NCI-H748 treated with DMSO at 0.1 percent for 48 hours (cell line): ENCODE data around the gene RAB3GAP1.
"Not testable (repeated sequence)": the region's sequence is repeated elsewhere in the genome, so short reads cannot be mapped to it uniquely, and the experiment has no call there.

Source experiments
- DNase-seq: peaks from one replicate; lab custom pipeline; 2025; lab: John Stamatoyannopoulos, UW

Gene RAB3GAP1

DNA sequence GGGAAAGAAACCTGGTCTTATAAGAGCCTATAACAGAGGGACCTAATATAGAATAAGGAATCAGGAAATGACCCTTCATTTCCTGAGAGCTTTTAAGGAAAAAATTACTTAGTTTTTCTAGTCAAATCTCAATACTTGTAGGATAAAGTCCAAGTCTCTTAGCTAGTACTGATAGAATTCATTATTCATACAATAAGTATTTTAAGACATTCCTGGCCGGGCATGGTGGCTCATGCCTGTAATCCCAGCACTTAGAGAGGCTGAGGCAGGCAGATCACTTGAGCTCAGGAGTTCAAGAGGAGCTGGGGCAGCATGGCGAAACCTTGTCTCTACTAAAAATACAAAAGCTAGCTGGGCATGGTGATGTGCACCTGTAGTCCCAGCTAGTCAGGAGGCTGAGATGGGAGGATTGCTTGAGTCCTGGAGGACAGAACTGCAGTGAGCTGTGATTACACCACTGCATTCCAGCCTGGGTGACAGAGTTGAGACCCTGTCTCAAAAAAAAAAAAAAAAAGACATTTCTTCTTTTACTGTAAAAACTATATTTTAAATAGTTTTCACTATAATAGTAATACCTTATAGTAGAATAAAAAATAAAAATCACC lies 3.2 kb downstream of the RAB3GAP1 start:
- DNase-seq, result no peak

DNA sequence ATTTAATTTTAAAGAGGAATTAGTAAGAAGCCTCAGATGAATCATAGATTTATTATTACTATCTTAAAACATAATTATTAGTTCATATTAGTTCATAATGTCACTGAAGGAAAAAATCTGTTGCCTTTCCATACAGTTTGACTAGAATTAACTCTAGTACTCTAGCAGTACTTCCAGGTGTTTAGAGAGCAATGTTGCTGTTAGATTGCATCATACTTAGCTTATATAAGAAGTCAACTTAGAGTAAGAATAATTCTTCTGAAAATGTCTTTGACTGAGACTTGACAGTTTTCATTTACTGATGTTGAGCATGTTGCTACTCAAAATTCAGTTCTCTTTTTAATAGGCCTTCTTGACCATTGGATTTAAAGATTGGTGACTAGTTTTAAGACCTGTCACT lies 4.7 kb downstream of the RAB3GAP1 start:
- no peak for DNase-seq

DNA sequence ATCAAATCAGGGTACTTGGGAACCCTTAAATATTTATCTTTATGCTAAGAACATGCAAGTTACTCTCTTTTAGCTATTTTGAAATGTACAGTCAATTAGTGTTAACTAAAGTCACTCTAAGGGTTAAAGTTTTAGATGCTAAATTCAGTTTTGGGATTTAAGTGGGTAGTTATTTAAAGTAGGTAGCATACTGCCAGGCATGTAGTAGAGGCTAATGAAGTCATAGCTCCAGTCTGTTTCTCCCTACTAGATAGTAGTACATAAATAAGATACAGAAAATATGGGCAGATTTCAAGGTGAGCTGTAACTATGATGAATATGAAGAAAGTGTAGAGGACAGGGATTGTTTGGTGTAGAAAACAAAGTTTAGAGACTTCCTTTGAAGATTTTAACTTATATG lies 7.5 kb downstream of the RAB3GAP1 start:
- DNase-seq, result no peak

DNA sequence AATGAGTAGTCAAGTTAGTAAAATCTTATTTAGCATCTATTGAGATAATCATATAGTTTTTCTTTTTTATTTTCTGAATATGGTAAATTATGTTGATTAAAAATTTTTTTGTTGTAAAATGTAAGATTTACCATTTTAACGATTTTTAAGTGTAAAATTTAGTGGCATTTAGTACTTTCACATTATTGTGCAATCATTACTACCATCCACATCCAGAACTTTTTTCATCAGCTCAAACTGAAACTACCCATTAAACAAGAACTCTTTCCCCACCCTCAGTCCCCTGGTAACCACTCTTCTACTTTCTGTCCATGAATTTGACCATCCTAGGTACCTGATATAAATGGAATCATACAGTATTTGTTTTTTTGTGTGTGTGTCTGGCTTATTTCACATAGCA lies 11.1 kb downstream of the RAB3GAP1 start:
- no peak for DNase-seq

DNA sequence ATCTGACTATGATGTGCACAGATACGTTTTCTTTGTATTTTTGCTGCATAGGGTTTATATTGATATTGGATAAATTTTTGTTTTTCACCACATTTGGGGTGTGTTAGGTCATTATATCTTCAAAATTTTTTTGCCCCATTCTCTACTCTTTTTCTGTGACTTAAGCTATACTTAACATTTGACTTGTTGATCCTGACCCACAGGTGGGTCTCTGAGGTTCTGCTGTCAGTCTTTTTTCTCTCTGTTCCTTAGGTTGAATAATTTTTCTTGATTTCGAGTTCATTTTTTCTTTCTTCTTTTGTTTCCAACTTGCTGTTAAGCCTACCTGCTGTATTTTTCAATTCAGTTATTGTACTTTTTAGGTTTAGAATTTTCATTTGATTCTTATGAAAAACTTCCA lies 12.1 kb downstream of the RAB3GAP1 start:
- no peak for DNase-seq

DNA sequence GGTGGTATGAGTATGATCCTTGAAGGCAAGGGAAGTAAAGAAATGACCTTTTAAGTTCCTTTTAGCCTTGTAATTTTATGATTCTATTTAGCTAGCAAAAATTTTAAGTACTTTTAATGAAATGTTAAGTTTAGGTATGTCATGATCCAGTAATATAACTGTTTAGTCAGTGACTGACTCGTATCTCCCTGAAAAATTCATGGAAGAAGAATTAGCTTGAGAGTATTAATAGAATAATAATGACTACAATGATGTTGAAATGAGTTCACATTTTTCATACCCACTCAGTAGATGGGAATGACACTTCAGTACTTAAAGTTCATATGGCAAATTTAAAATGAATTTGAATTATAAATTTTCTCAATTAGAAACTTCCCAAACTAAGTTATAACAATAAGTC lies 14.6 kb downstream of the RAB3GAP1 start:
- DNase-seq, result no peak

DNA sequence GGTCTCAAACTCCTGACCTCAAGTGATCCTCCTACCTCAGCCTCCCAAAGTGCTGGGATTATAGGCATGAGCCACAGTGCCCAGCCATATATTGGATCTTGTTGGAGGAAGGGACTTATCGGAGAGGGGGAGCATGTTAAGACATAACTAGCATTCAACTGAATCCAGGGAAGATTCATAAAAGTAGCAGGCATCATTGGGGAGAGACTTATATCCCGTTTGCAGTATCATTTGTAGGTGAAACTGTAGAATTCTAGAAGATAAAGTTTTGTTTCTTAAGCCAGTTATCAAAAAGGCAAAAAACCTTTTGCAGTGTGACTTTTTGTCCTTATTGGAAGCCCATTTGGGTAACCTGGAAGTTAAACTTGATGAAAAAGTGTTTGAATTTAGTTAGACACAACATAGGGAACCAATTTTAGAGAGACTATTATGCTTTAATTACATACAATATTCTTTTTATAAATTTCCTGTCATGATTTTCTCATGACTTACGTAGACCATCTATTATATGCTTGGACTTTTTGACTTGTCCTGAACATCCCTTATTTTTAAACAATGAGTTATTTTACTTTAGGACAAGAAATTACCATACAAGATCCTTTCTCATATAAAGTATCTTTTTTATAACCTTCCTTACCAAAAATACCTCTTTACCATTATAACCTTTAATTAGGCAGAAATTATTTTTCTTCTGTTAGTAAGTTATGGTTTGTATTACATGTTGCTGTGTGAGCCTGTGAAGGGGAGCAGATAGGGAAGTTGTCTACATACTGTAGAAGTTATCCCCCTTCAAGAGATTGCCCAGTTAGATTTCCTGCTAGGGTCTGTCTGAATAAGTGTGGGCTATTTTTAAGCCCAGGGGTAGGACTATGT lies 20.3 kb downstream of the RAB3GAP1 start:
- no peak for DNase-seq

DNA sequence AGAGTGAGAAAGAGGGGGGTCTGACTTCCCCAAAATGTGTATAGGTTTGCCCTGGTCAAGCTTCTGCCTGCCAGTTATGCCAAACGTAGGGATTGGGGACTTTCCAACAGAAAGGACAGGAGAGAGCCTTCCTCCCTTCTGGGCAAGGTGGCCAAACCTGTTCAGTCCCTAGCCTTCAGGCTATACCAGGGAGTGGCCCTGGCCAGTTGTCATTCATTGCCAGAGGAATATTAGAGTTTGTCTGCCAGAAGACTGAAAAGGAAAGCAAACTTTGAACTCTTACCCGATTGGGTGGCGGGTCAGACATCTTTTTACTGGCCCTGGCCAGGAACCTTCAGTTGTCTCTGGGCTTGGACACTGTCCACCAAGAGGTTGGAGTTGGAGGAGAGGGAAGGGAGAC lies 22.1 kb downstream of the RAB3GAP1 start:
- no peak for DNase-seq

DNA sequence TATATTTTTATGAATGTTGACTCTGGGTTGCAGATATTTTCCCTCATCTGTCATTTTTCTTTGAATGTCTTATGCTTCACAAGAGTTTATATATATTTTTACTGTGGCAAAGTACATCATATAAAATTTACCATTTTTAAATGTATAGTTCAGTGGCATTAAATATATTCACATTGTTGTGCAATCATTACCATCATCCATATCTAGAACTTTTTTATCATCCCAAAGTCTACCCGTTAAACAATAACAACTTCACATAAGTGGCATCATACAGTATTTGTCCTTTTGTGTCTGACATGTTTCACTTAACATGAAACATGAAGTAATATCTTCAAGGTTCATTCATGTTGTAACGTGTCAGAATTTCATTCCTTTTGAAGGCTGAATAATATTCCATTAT lies 24.5 kb downstream of the RAB3GAP1 start:
- DNase-seq, result no peak

DNA sequence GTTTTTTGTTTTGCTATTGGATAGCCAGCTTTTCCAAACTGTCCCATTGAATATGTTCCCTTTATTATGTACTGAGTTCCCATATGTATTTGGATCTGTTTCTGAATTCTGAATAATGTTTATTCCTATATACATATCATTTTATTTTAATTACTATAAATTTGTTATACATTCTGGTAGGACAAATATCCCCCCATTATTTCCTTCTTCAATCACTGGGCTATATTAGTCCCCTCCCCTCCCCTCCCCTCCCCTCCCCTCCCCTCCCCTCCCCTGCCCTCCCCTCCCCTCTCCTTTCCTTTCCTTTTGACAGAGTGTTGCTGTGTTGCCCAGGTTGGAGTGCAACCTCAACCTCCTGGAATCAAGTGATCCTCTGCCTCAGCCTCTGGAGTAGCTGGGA lies 26.3 kb downstream of the RAB3GAP1 start:
- no peak for DNase-seq

DNA sequence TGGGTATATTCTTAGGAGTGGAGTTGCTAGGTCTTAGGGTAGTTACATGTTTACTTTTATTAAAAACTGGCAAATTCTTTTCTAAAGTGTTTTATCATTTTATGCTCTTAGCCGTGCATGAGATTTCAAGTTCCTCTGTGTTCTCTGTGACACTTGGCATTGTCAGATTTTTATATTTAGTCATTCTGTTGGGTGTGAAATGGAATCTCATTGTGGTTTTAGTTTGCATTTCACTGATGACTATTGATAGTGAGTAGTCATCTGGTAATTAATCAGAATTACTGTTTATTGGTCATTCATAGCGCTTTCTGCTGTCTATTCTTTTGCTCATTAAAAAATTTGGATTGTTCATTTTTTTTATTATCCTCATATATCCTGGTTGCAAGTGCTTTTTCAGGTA lies 34.1 kb downstream of the RAB3GAP1 start:
- no peak for DNase-seq

DNA sequence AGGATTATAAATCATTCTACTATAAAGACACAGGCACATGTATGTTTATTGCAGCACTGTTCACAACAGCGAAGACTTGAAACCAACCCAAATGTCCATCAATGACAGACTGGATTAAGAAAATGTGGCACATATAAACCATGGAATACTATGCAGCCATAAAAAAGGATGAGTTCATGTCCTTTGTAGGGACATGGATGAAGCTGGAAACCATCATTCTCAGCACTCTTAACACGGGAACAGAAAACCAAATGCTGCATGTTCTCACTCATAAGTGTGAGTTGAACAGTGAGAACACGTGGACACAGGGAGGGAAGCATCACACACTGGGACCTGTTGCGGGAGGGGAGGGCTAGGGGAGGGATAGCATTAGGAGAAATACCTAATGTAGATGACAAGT lies 37.5 kb downstream of the RAB3GAP1 start:
- DNase-seq, result not testable (repeated sequence)

DNA sequence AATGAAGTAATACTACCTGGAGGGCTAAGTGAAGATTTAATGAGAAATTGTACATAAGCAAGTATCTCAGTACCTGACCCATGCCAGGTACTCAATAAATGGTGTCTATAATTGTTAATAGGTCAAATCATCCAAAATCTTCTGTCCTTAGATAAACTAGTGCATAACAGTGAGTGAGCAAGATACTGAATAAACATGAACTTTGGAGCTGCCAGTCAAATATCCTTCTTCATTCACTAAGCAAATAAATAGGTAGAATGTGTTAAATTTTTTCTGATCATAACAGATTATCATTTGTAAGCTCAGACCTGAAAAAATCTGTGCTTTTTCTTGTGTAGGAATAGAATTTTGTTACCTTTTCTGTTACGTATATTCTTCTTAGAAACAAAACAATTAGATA lies 39.6 kb downstream of the RAB3GAP1 start:
- no peak for DNase-seq

DNA sequence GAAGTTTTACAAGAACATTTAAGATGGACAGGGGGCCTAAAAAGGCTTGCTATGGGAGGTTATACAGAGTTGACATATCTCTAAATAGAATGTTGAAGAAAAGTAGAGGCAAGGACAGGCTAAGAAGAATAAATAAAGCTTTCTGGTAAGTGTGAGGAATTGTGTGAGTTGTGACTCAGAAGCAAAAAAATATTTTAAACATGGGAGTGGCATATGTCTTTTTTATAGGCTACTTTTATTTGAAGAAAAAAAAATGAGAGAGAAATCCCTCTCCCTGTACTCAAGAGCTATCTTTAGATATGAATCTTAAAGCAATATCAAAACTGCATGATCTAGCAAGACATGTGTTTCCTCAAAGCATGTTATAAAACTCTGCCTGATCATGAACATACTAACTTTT lies 41.1 kb downstream of the RAB3GAP1 start:
- no peak for DNase-seq

DNA sequence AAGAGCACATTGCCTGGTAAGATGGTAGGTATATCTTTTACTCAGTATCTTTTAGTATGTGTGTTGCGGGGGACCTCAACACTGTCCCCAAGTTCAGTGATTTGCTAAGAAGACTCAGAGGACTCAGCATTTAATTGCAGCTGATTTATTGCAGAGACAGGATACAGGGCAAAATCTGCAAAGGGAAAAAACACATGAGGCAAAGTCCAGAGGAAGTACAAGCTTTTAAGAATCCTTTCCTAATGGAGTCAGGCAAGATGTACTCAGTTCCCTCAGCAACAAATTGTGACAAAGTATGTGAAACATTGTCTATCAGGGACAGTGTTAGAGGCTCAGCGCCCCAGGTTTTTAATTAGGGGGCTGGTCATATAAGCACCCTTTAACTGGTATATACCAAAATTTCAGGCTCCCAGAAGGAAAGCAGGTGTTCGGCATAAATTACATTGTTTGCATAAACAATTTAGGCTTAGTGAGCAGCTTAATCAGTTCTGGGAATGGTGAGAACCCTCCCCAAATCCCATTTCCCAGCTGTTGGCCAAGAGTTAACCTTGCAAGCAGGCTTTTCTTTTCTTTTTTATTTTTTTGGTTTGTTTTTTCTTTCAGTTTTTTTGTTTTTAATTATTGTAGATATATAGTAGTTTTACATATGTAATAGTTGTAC lies 41.7 kb downstream of the RAB3GAP1 start:
- no peak for DNase-seq

DNA sequence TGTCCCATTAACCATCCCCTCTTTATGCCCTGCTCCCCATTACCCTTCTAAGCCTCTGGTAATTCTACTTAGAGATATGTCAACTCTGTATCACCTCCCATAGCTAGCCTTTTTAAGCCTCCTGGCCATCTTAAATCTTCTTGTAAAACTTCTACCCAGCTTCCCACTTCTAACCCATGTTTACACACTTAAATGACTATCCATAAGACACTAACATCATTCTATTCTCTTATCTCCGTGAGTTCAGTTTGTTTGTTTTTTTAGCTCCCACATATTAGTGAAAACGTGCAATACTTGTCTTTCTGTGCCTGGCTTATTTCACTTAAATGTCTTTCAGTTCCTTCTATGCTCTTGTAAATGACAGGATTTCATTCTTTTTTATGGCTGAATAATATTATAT lies 42.4 kb downstream of the RAB3GAP1 start:
- no peak for DNase-seq

DNA sequence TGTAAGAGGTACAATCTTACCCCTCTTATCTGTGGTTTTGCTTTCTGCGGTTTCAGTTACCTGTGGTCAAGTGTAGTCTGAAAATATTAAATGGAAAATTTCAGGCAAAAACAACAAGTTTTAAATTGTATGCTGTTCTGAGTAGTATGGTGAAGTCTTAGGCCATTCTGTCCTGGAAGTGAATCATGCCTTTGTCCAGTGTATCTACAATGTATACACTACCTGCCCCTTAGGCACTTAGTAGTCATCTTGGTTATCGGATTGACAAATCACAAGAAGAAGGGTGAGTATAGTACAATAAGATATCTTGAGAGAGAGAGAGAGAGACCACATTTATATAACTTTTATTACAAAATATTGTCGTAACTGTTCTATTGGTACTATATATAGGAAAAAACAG lies 43.5 kb downstream of the RAB3GAP1 start:
- DNase-seq, result no peak

DNA sequence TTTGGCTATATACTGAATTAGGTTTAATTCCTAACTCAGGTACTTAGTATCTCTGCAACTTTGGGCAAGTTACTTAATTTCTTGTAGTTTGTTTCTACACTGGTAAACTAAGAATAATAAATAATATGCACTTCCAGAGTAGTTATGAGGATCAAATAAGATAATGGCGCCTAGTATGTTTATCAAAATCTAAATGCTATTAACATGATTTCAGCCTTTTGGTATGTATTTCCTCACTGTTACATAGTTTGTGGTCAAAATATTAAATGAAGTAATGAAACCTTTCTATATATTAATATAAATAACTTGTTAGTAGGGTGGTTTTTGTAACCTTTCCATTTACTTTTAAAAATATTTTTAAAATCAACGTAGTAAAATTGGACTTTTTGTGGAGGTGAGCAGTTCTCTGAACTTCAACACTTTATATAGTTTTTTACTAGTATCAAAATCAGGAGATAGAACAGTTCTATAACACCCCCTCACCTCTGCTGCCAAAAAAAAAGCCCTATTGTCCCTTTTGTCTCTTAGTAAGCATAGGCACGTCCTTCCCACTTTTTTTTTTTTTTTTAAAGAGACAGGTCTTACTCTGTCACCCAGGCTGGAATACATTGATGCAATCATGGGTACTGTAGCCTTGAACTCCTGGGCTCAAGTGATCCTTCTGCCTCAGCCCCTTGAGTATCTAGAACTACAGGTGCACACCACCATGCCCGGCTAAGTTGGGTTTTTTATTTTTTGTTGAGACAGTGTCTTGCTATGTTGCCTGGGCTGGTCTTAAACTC lies 44.8 kb downstream of the RAB3GAP1 start:
- DNase-seq, result no peak

DNA sequence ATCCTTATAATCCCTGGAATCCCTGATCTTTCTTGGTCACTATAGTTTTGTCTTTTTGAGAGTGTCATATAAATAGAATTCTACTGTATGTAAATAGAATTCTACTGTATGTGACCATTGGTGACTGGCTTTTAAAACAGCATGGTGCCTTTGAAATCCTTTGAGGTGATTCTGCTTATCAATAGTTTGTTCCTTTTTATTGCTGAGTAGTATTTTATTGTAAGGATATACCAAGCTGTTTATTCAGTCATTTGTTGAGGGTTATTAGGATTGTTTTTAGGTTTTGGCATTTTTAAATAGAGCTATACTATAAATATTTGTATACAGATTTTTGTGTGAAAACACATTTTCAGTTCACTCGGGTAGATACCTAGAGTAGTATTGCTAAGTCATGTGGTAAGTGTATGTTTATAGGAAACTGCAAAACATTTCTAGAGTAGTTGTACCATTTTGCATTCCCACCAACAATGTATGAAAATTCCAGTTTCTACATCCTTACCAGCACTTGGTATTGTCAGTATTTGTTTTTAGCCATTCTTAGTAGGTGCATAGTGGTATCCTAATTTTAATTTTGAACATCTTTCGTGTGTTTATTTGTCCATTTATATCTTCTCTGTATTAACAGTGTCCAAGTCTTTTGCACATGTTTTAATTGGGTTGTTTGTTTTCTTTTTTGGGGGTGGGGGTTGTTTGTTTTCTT lies 45.6 kb downstream of the RAB3GAP1 start:
- no peak for DNase-seq

DNA sequence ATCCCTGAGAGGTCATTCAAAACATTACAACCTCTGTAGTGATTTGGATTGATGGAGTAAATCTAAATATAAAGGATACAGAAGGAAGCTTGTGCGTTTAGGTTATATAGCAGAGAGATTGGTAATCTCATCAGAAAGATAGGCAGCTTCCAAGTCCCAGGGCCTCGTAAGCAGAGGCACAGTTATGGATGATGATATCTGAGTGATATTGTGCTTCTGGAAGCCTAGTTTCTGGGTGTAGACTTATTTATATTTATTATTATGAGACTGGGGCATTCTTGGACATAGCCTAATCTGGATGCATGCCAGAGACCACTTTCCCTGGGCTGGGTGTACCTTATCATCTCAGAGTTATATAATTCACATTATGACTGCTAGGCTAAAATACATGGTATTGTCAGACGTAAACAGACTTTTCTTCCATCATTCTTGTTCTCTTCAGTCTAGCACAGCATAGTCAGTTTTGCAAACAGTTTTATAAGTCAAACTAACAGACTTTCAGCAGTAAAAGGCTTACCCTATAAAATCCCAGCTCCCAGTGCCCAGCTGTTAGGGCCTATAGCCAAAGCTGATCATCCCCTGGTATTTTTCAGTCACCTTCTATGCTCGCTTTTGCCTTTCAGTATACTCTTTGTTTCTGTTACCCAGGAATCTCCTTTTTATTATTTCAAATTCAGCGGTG lies 47.9 kb downstream of the RAB3GAP1 start:
- no peak for DNase-seq

DNA sequence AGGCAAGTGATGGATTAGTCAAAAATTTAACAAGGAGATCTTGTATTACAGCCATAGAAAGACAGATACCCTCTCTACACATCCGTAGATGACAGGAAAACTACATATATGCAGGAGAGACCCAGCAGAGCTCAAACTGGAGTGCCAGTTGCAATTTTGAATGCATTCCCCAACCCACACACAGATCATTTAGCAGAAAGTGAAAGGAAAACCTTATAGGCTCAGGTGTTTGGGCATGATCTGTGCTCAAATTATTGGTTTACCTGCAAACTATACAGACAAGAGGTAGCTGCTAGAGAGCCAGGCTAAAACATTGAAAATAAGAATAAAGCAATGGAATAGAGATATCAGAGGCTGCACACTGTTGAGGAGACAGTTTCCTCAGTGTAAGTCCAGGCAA lies 51.8 kb downstream of the RAB3GAP1 start:
- DNase-seq, result no peak
